ENCODE measurements around the gene APBA1.
A peak's percentile ranks its signal among the peaks of the same experiment; 100 is the strongest.

The APBA1 gene

GRCh38 chr9:69502671-69503301 is 169.4 kb downstream of the APBA1 start:
- Histone ChIP-seq H3K36me3 (replicated peaks) (no peaks in the 10 kb centered on the region), H3K4me1 (no peaks in the 10 kb centered on the region; the same call in 1 of the 2 replicates), H3K9me3 (no peaks in the 10 kb centered on the region), H3K4me3 (no peak overlapping the region), H3K27me3 (ENCODE audit: low read depth) (no peaks in the 10 kb centered on the region)
- in situ Hi-C loops (cut with MboI; ENCODE audit: low sequenced_read_pairs), result loop anchor here (5.0 kb wide), 1 partner anchor 50 kb away; no protein-coding TSS in a partner anchor
- DNase-seq (ENCODE audit: low spot score in 2 of 2), result no peak

GRCh38 chr9:69500896-69501295 is 171.3 kb downstream of the APBA1 start:
- in situ Hi-C loops (cut with MboI; ENCODE audit: low sequenced_read_pairs), result loop anchor here (5.0 kb wide), 1 partner anchor 49 kb away; no protein-coding TSS in a partner anchor
- DNase-seq (ENCODE audit: low spot score in 2 of 2), result no peak
- Histone ChIP-seq H3K36me3 (replicated peaks) (no peaks in the 10 kb centered on the region), H3K9me3 (no peaks in the 10 kb centered on the region), H3K27me3 (ENCODE audit: low read depth) (no peaks in the 10 kb centered on the region), H3K4me1 (no peaks in the 10 kb centered on the region; the same call in 1 of the 2 replicates), H3K4me3 (no peak overlapping the region)

DNA sequence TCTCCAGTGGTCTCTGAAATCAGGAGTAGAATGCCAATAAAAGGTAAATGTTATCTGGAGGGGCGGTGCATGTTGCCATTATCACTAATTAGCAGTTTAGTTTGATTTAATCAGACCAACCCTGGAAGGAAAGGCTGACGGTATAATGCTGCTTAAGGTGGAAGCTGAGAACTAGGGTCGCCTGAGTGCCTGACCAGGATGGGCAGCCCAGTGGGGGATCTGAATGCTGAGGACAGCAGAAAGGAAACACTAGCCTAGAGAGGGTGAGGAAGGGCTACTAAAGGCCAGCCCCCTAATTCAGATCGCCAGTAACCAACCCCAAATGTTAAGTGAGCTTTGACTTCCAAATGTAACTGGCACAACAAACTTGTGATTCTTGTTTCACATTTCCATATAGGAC is 172.2 kb downstream of the APBA1 start:
- Histone ChIP-seq H3K27me3 (ENCODE audit: low read depth) (no peaks in the 10 kb centered on the region), H3K4me1 (peaks cover 3% of the 10 kb centered on the region), H3K36me3 (replicated peaks) (no peaks in the 10 kb centered on the region), H3K9me3 (no peaks in the 10 kb centered on the region), H3K4me3 (no peak overlapping the region)
- DNase-seq (ENCODE audit: low spot score in 2 of 2), result no peak
- in situ Hi-C loops (cut with MboI; ENCODE audit: low sequenced_read_pairs), result loop anchor here (5.0 kb wide), 1 partner anchor 48 kb away; no protein-coding TSS in a partner anchor

DNA sequence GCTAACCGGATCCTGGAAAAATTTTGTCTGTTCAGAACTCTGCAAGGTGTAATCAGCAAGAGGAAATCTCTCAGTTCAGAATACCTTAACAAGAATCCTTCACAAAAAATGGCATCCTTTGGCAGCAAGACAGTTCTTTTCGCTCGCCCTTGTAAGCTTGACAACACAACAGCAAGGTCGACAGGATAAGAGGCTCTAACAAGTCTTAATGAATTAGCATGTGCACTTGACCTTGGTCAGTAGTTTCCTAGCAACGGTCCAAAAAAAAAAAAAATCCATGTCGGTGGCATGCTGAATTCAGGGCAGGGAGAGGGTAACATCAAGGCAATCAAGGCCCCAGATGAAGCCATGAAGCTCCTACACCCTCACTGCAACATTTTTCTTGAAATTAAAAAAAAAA is 172.8 kb downstream of the APBA1 start:
- peaks cover 7% of the 10 kb centered on the region for H3K4me1 ChIP-seq
- no peaks in the 10 kb centered on the region for H3K36me3 ChIP-seq (replicated peaks)
- DNase-seq (ENCODE audit: low spot score in 2 of 2), result no peak
- in situ Hi-C loops (cut with MboI; ENCODE audit: low sequenced_read_pairs), result no loop called here
- H3K27me3 ChIP-seq (ENCODE audit: low read depth), result no peaks in the 10 kb centered on the region
- no peak overlapping the region for H3K4me3 ChIP-seq
- H3K9me3 ChIP-seq, result no peaks in the 10 kb centered on the region

DNA sequence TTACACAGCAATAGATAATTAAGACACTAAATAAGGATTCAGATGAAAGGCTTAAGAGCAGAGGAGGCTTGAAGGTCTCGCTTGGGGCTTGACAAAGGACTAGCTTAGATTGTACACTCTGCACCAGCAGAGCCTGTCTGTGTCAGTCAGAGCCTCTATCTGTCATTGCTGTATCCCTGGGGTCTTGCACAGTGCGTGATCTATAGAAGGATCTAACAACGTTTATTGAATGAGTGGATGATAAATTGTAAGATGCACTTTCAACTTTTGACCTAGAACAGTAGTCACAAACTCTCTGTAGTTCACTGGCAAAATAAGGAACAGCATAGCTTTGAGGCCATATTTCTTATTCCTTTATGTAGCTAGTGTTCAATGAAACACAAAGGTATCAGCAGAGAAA is 173.7 kb downstream of the APBA1 start:
- in situ Hi-C loops (cut with MboI; ENCODE audit: low sequenced_read_pairs), result no loop called here
- no peak overlapping the region for H3K4me3 ChIP-seq
- no peaks in the 10 kb centered on the region for H3K27me3 ChIP-seq (ENCODE audit: low read depth)
- no peak for DNase-seq (ENCODE audit: low spot score in 2 of 2)
- H3K36me3 ChIP-seq (replicated peaks), result no peaks in the 10 kb centered on the region
- no peaks in the 10 kb centered on the region for H3K9me3 ChIP-seq
- H3K4me1 ChIP-seq, result peaks cover 17% of the 10 kb centered on the region

DNA sequence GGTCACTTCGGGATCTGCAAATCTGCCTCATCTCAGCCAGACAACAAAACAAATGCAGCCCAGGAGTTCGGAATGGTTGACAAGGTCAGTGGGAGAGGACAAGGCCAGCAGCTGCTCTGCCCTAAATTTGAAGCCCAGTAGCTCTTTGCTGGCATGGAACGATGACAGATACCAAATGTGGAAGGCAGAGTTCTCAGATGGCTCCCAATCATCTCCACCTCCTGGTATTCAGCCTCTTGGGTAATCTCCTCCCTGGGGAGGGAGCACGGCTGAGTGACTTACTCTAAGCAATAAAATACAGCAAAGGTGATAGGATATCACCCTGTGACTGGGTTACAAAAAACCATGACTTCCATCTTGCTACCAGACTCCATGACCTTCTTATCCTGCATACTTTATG is 174.4 kb downstream of the APBA1 start:
- in situ Hi-C loops (cut with MboI; ENCODE audit: low sequenced_read_pairs), result no loop called here
- Histone ChIP-seq H3K9me3 (no peaks in the 10 kb centered on the region), H3K4me1 (peaks cover 17% of the 10 kb centered on the region), H3K4me3 (no peak overlapping the region), H3K27me3 (ENCODE audit: low read depth) (no peaks in the 10 kb centered on the region), H3K36me3 (replicated peaks) (no peaks in the 10 kb centered on the region)
- no peak for DNase-seq (ENCODE audit: low spot score in 2 of 2)

DNA sequence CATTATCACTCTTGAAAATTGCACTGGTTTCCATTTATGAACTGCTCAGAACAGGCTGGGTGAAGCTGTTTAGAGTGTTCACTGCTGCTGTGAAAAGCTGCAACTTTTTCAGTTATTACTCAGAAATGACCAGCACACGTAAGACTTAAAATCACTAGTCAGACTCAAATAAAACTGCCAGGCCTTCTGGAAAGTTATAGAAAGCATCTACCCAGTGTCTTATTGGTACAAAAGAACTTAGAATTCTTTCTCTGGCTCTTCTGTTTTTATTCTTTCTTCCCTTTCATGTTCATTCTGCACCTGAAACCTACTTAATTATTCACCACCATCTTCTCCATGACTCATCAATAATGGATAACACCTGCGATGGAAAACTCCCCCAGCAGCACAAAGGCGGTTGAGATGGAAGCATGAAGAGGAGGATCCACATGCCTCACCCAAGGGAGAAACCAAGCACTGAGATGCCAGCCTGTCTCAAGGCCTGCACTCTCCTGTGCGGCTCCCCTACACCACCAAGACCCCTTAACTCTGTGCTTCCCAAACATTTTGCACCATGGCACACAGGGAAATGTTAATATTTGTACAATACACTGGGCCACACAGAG is 175.2 kb downstream of the APBA1 start:
- H3K36me3 ChIP-seq (replicated peaks), result no peaks in the 10 kb centered on the region
- in situ Hi-C loops (cut with MboI; ENCODE audit: low sequenced_read_pairs), result no loop called here
- no peaks in the 10 kb centered on the region for H3K9me3 ChIP-seq
- no peak for DNase-seq (ENCODE audit: low spot score in 2 of 2)
- no peaks in the 10 kb centered on the region for H3K27me3 ChIP-seq (ENCODE audit: low read depth)
- peaks cover 17% of the 10 kb centered on the region for H3K4me1 ChIP-seq
- no peak overlapping the region for H3K4me3 ChIP-seq

- no peaks in the 10 kb centered on the region for H3K27me3 ChIP-seq (ENCODE audit: low read depth)
- no peak overlapping the region for H3K4me3 ChIP-seq
- H3K4me1 ChIP-seq, result peaks cover 17% of the 10 kb centered on the region
- no peaks in the 10 kb centered on the region for H3K9me3 ChIP-seq
- in situ Hi-C loops (cut with MboI; ENCODE audit: low sequenced_read_pairs), result no loop called here
- H3K36me3 ChIP-seq (replicated peaks), result no peaks in the 10 kb centered on the region
- DNase-seq (ENCODE audit: low spot score in 2 of 2), result no peak
Measured at GRCh38 chr9:69495296-69495695, 176.9 kb downstream of the APBA1 start.

GRCh38 chr9:69494763-69495162 is 177.4 kb downstream of the APBA1 start:
- H3K36me3 ChIP-seq (replicated peaks), result no peaks in the 10 kb centered on the region
- no peak overlapping the region for H3K4me3 ChIP-seq
- no peaks in the 10 kb centered on the region for H3K27me3 ChIP-seq (ENCODE audit: low read depth)
- H3K4me1 ChIP-seq, result peaks cover 17% of the 10 kb centered on the region
- peak; percentile 35 to 64 for DNase-seq (ENCODE audit: low spot score in 2 of 2)
- in situ Hi-C loops (cut with MboI; ENCODE audit: low sequenced_read_pairs), result no loop called here
- H3K9me3 ChIP-seq, result no peaks in the 10 kb centered on the region

DNA sequence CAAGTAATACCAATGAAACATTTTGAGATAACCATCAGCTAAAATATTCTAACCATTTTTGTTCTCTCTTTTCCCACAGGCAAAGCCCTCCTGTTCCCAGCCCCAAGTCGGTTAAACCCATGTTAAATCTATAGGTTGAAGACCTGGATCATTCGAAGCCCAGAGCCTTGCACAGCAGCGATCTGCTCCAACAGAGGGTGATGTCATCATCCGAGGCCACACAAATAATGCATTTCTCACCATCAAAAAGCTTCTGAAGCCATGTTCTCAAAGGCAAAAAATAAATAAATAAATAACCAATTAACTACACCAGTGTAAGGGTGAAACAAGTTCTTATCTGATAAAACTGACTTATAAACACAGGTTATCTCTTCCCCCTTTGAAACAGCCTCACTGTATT is 178.0 kb downstream of the APBA1 start:
- DNase-seq (ENCODE audit: low spot score in 2 of 2), result no peak
- no peaks in the 10 kb centered on the region for H3K36me3 ChIP-seq (replicated peaks)
- H3K9me3 ChIP-seq, result no peaks in the 10 kb centered on the region
- in situ Hi-C loops (cut with MboI; ENCODE audit: low sequenced_read_pairs), result no loop called here
- H3K4me1 ChIP-seq, result peaks cover 17% of the 10 kb centered on the region
- H3K4me3 ChIP-seq, result no peak overlapping the region
- no peaks in the 10 kb centered on the region for H3K27me3 ChIP-seq (ENCODE audit: low read depth)

- Histone ChIP-seq H3K9me3 (no peaks in the 10 kb centered on the region), H3K27me3 (ENCODE audit: low read depth) (no peaks in the 10 kb centered on the region), H3K4me3 (no peak overlapping the region), H3K4me1 (no peaks in the 10 kb centered on the region), H3K36me3 (replicated peaks) (no peaks in the 10 kb centered on the region)
- in situ Hi-C loops (cut with MboI; ENCODE audit: low sequenced_read_pairs), result no loop called here
- DNase-seq (ENCODE audit: low spot score in 2 of 2), result no peak
Measured at GRCh38 chr9:69486498-69486897, 185.7 kb downstream of the APBA1 start.

DNA sequence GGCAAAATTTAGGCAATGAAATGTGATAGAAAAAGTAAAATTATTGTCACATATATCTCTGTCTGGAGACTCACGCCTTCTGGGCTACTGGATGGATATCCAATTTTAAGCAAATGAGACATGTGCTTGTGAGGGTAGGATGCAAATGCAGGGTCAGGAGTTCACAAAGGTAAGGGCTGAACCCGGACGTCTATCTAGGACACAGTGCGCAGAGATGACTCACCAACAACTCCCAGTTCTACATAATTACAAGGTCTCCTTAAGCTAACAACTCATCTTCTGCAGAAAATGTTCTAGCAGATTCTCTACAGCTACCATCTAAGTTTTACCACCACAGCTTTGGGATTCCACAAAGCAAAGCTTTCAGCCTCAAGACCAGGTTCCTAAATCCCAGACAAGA is 186.7 kb downstream of the APBA1 start:
- no peaks in the 10 kb centered on the region for H3K4me1 ChIP-seq
- H3K36me3 ChIP-seq (replicated peaks), result no peaks in the 10 kb centered on the region
- DNase-seq (ENCODE audit: low spot score in 2 of 2), result no peak
- in situ Hi-C loops (cut with MboI; ENCODE audit: low sequenced_read_pairs), result no loop called here
- H3K9me3 ChIP-seq, result no peaks in the 10 kb centered on the region
- H3K27me3 ChIP-seq (ENCODE audit: low read depth), result no peaks in the 10 kb centered on the region
- H3K4me3 ChIP-seq, result no peak overlapping the region

GRCh38 chr9:69483886-69484422 is 188.2 kb downstream of the APBA1 start:
- no peak for DNase-seq (ENCODE audit: low spot score in 2 of 2)
- no peaks in the 10 kb centered on the region for H3K27me3 ChIP-seq (ENCODE audit: low read depth)
- no peaks in the 10 kb centered on the region for H3K36me3 ChIP-seq (replicated peaks)
- no peaks in the 10 kb centered on the region for H3K4me1 ChIP-seq
- in situ Hi-C loops (cut with MboI; ENCODE audit: low sequenced_read_pairs), result no loop called here
- no peak overlapping the region for H3K4me3 ChIP-seq
- no peaks in the 10 kb centered on the region for H3K9me3 ChIP-seq

- in situ Hi-C loops (cut with MboI; ENCODE audit: low sequenced_read_pairs), result no loop called here
- Histone ChIP-seq H3K4me1 (peaks cover 20% of the 10 kb centered on the region), H3K4me3 (no peak overlapping the region), H3K27me3 (ENCODE audit: low read depth) (no peaks in the 10 kb centered on the region), H3K9me3 (no peaks in the 10 kb centered on the region), H3K36me3 (replicated peaks) (no peaks in the 10 kb centered on the region)
- peak in 1 of 2 experiments; percentile 39 for DNase-seq (ENCODE audit: low spot score in 2 of 2)
Measured at GRCh38 chr9:69476797-69477196, 195.4 kb downstream of the APBA1 start.
